Activated CD4-positive, alpha-beta T cell treated with anti-CD3 and anti-CD28 coated beads, Interleukin-2, amount 10 ng/mL, durations not matched to agents 24 days and 14 days (primary cell): ENCODE data around the gene DOCK1. TPM values are rescaled to one million over a fixed set of nuclear protein-coding genes. Genes with fewer than 3 reads are reported as not detected.

Experiments used
- DNase-seq: peaks from one replicate; pipeline ENCODE4 v3.0.0; 2022
- H3K27ac Mint-ChIP-seq: one replicate; pipeline ENCODE4 v1.8.0; 2022; ENCODE audit warnings: mild to moderate bottlenecking, mixed read lengths
- H3K27me3 Mint-ChIP-seq: one replicate; pipeline ENCODE4 v1.8.0; 2022; ENCODE audit warnings: mixed read lengths
- H3K36me3 Mint-ChIP-seq: one replicate; pipeline ENCODE4 v1.8.0; 2022; ENCODE audit warnings: low read depth, mild to moderate bottlenecking, mixed read lengths
- H3K4me1 Mint-ChIP-seq: one replicate; pipeline ENCODE4 v1.8.0; 2021; ENCODE audit warnings: mixed read lengths
- H3K4me3 Mint-ChIP-seq: one replicate; pipeline ENCODE4 v1.8.0; 2022; ENCODE audit warnings: mild to moderate bottlenecking, moderate library complexity, mixed read lengths
- H3K9me3 Mint-ChIP-seq: one replicate; pipeline ENCODE4 v1.8.0; 2021; ENCODE audit warnings: mixed read lengths
- intact Hi-C: fragments of 100-400 bp; cut with micrococcal nuclease; formaldehyde crosslinking; loops from one replicate; pipeline ENCODE4 v1.15.1; 2023
- total RNA-seq: library from RNA; stranded (reverse); gene quantifications from 2 replicates; pipeline ENCODE4 v1.2.3, GENCODE V29; 2022

Gene DOCK1
- total RNA-seq, 1 donor from 2014 or later, result 1.5 TPM

DNA sequence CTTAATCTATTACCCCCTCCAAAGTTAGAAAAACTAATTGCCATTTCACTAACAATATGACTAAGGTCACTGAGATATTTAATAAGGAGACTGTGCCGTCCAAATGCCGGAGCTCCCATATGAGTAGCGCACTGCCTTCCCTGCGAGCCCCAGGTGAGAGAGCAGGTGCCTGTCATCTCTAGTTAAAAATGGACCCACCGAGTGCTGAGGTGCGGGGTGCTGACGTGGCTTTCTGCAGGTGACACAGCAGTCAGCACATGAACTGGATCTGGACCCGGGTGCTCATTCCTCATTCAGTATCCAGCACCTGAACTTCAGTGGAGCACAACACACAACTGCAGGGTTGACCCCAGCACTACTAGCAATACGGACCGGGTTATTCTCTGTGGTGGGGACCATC lies 505.8 kb downstream of the DOCK1 start:
- DNase-seq, result no peak
- intact Hi-C loops, result no loop called here
- no peaks in the 10 kb centered on the region for H3K27me3 Mint-ChIP-seq
- H3K27ac Mint-ChIP-seq, result no peak overlapping the region
- no peaks in the 10 kb centered on the region for H3K9me3 Mint-ChIP-seq
- no peak overlapping the region for H3K4me3 Mint-ChIP-seq
- H3K36me3 Mint-ChIP-seq, result no peaks in the 10 kb centered on the region
- H3K4me1 Mint-ChIP-seq, result no peaks in the 10 kb centered on the region

- intact Hi-C loops, result no loop called here
- H3K4me3 Mint-ChIP-seq, result no peak overlapping the region
Measured at GRCh38 chr10:127413326-127413725, 508.1 kb downstream of the DOCK1 start.

DNA sequence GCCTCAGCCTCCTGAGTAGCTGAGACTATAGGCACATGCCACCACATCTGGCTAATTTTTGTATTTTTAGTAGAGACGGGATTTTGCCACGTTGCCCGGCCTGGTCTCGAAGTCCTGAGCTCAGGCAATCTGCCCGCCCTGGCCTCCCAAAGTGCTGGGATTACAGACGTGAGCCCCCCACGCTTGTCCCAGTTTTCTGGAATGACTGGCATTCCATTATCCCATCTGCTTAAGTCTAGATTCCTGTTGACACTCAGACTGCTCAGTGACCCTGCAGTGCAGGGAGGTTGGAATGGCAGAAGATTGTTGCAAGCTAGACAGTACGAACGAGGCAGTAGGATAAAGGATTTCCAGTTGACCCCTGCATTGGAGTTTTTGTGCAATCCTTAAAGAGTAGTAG lies 508.8 kb downstream of the DOCK1 start:
- intact Hi-C loops, result no loop called here
- Mint-ChIP-seq H3K4me3 (no peak overlapping the region), H3K27me3 (no peaks in the 10 kb centered on the region), H3K27ac (no peak overlapping the region), H3K4me1 (no peaks in the 10 kb centered on the region), H3K9me3 (no peaks in the 10 kb centered on the region), H3K36me3 (no peaks in the 10 kb centered on the region)
- DNase-seq, result no peak

More at GRCh38 chr10:127413326-127413725, 508.1 kb downstream of the DOCK1 start:
- no peaks in the 10 kb centered on the region for H3K27me3 Mint-ChIP-seq
- H3K27ac Mint-ChIP-seq, result no peak overlapping the region
- H3K9me3 Mint-ChIP-seq, result no peaks in the 10 kb centered on the region
- no peaks in the 10 kb centered on the region for H3K4me1 Mint-ChIP-seq
- H3K36me3 Mint-ChIP-seq, result no peaks in the 10 kb centered on the region
- DNase-seq, result no peak

DNA sequence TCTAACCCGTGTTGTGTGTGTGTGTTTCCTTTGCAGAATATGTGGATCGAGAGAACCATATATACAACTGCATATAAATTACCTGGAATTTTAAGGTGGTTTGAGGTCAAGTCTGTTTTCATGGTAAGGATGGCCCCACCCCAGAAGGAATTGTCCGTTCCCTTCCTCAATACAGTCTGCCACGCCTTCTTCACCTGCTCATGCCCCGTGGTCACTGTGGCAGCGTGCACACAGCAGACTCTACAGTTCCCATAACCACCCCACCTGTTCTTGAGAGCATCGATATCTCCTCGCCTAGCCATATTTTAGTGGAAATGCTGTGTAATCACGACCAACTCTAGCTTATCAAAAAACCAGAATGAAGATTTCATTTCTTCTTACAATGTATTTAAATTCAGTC lies 509.9 kb downstream of the DOCK1 start:
- Mint-ChIP-seq H3K27ac (no peak overlapping the region), H3K4me3 (no peak overlapping the region), H3K27me3 (no peaks in the 10 kb centered on the region), H3K4me1 (no peaks in the 10 kb centered on the region), H3K9me3 (no peaks in the 10 kb centered on the region), H3K36me3 (no peaks in the 10 kb centered on the region)
- no peak for DNase-seq
- intact Hi-C loops, result no loop called here

DNA sequence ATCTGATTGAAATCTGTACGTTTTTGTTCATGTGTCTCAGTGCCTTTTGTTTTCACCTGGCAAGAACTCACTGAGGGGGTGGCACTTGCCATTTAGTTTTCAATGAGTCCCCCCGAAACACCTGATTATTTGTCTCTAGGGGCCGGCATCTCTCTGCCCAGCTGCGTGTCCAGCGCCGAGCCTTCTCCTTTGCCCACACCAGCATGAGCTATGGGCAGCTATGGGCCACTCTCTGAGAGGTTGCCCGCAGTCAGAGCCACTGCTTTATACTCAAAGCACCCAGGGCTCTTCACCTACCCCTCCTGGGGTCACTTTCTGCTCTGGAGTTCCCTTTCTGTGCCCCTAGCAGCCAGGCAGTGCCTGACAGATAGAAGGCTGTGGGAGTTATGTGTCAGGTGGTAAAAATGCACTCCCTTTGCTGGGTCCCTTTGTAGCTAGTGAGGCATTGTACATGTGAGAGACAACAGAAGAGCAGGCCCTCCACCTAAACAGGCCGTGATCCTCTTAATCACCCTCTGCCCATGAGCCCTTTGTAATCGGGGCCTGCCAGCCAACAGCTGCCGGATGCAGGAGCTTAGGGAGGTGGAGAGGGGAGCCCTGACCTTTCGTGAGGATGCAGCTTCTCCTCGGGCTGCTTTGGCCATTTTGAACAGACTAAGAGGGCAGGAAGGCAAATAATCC lies 510.8 kb downstream of the DOCK1 start:
- Mint-ChIP-seq H3K4me1 (no peaks in the 10 kb centered on the region), H3K27me3 (no peaks in the 10 kb centered on the region), H3K9me3 (no peaks in the 10 kb centered on the region), H3K36me3 (no peaks in the 10 kb centered on the region), H3K4me3 (no peak overlapping the region), H3K27ac (no peak overlapping the region)
- DNase-seq, result no peak
- intact Hi-C loops, result no loop called here

DNA sequence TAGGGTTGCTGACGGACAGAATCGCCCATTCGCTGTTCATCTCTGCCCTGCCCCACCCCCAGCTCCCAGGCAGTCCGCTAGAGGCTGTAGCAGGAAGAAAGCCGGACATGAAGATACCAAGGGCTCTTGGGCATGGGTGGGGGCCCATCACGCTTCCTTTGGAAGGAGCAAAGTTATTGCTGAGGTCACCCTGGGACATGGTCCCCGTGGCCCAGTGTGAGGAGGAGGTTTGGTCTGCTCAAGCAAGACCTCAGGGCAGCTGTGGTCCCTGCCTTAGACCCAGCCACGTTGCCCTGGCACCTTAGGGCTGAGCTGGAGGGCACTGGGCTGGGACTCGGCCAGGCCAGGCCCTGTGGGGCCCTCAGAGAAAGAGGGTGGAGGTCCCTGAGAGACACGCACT lies 511.8 kb downstream of the DOCK1 start:
- no peak for DNase-seq
- Mint-ChIP-seq H3K4me3 (no peak overlapping the region), H3K27ac (no peak overlapping the region), H3K27me3 (no peaks in the 10 kb centered on the region), H3K36me3 (no peaks in the 10 kb centered on the region), H3K4me1 (no peaks in the 10 kb centered on the region), H3K9me3 (no peaks in the 10 kb centered on the region)
- intact Hi-C loops, result no loop called here

GRCh38 chr10:127417686-127418401 lies 512.6 kb downstream of the DOCK1 start:
- Mint-ChIP-seq H3K9me3 (no peaks in the 10 kb centered on the region), H3K27me3 (no peaks in the 10 kb centered on the region), H3K4me1 (no peaks in the 10 kb centered on the region), H3K36me3 (no peaks in the 10 kb centered on the region), H3K4me3 (no peak overlapping the region), H3K27ac (no peak overlapping the region)
- DNase-seq, result no peak
- intact Hi-C loops, result no loop called here

GRCh38 chr10:127418536-127419168 lies 513.4 kb downstream of the DOCK1 start:
- intact Hi-C loops, result no loop called here
- Mint-ChIP-seq H3K27me3 (no peaks in the 10 kb centered on the region), H3K4me3 (no peak overlapping the region), H3K36me3 (no peaks in the 10 kb centered on the region), H3K4me1 (no peaks in the 10 kb centered on the region), H3K9me3 (no peaks in the 10 kb centered on the region), H3K27ac (no peak overlapping the region)
- DNase-seq, result no peak

DNA sequence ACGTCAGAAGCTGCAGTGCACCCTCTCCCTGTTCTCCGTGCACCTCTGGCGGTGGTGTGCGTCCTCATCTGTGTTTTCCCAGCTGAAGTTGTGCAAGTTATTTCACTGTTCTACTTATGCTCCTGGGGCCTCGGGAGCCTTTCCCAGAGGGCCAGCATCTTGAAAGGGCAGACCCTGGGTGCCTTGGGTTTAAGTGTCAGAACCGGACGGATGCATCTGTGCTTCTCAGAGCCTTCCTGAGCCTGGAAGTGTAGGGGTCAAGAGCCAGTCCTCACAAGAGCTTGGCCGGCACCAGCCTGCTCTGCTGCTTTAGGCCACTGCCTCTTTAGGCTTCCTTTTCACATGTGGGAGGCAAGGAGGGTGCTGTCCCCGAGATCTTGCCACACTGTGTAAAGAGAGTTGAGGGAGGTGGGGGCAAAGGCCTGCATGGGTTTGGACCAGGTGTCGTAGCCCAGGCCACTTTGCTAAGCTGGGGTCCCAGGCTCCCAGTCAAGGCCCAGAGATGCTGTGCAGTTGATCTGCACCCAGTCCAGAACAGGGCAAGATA lies 515.0 kb downstream of the DOCK1 start:
- H3K36me3 Mint-ChIP-seq, result no peaks in the 10 kb centered on the region
- H3K27me3 Mint-ChIP-seq, result no peaks in the 10 kb centered on the region
- no peak overlapping the region for H3K4me3 Mint-ChIP-seq
- H3K27ac Mint-ChIP-seq, result no peak overlapping the region
- DNase-seq, result no peak
- H3K4me1 Mint-ChIP-seq, result no peaks in the 10 kb centered on the region
- intact Hi-C loops, result no loop called here
- H3K9me3 Mint-ChIP-seq, result no peaks in the 10 kb centered on the region

DNA sequence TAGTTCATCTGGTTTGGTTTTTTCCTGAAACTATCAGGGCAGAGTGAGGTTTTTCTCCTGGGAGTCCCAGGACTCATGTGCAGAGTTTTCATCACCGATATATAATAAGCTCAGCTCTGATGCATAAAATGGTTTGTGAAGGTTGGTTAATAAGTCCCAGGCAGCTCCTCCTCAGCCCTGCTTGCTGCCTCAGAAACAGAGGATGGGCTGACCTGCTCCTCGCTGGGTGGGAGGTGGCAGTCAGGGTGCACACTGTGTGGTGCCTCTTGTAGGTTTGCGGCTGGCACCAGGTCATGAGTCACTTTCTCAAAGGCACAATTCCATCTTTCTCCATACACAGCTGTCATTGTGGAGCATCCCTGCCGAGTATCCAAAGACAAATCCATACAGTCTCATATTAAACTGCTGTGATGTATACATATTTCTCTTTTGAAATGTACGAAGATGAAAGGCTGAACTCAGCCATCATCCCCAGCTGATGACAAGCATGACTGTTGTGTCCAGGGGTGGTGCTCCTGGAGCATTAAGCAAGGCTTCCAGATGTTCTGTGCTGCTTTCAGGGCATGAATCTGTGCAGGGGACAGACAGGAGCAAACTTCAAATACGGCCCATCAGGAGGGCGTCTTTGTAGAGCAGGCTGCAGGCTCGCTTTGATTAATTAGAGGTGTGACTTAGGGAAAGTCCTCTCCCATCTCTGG lies 518.1 kb downstream of the DOCK1 start:
- Mint-ChIP-seq H3K36me3 (no peaks in the 10 kb centered on the region), H3K27me3 (no peaks in the 10 kb centered on the region), H3K9me3 (no peaks in the 10 kb centered on the region), H3K27ac (no peak overlapping the region), H3K4me1 (no peaks in the 10 kb centered on the region), H3K4me3 (no peak overlapping the region)
- no peak for DNase-seq
- intact Hi-C loops, result no loop called here

- H3K27me3 Mint-ChIP-seq, result no peaks in the 10 kb centered on the region
- intact Hi-C loops, result no loop called here
- H3K9me3 Mint-ChIP-seq, result no peaks in the 10 kb centered on the region
- H3K27ac Mint-ChIP-seq, result no peak overlapping the region
- no peaks in the 10 kb centered on the region for H3K36me3 Mint-ChIP-seq
- no peak overlapping the region for H3K4me3 Mint-ChIP-seq
- DNase-seq, result no peak
- H3K4me1 Mint-ChIP-seq, result no peaks in the 10 kb centered on the region
Measured at GRCh38 chr10:127424594-127425264, 519.5 kb downstream of the DOCK1 start.

DNA sequence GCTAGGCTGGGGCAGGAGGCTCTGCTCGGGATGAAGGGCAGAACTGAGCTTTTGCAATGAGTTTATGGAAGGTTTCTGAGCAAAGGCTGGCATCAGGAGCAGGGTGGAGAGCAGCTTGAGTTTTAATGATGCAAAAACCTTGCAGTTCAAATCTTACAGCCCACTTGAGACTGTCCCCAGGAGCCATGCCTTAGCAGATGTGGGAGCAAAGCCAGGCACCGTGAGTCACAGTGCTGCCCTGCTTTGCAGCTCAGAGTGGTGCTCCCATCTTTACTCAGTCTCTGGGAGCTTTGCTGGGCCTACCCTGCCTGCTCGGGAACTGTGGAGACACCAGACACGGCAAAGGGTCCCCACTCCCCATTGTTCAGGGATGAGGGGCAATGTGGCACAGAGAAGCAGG lies 521.5 kb downstream of the DOCK1 start:
- H3K27ac Mint-ChIP-seq, result no peak overlapping the region
- H3K36me3 Mint-ChIP-seq, result no peaks in the 10 kb centered on the region
- H3K4me3 Mint-ChIP-seq, result no peak overlapping the region
- no peaks in the 10 kb centered on the region for H3K27me3 Mint-ChIP-seq
- intact Hi-C loops, result no loop called here
- H3K4me1 Mint-ChIP-seq, result no peaks in the 10 kb centered on the region
- no peaks in the 10 kb centered on the region for H3K9me3 Mint-ChIP-seq
- no peak for DNase-seq

- DNase-seq, result no peak
- Mint-ChIP-seq H3K4me1 (no peaks in the 10 kb centered on the region), H3K27ac (no peak overlapping the region), H3K36me3 (no peaks in the 10 kb centered on the region), H3K4me3 (no peak overlapping the region), H3K27me3 (no peaks in the 10 kb centered on the region), H3K9me3 (no peaks in the 10 kb centered on the region)
- intact Hi-C loops, result no loop called here
Measured at GRCh38 chr10:127427926-127428325, 522.7 kb downstream of the DOCK1 start.
